Kasumi-1 (cell line): Measurements from ENCODE around the gene OR51V1.

Experiments used
- DNase-seq, 2 experiments: peaks; one replicate each; lab custom pipeline; 2025; lab: John Stamatoyannopoulos, UW

OR51V1 gene

GRCh38 chr11:5230266-5230665 lies 29.8 kb upstream of the OR51V1 start:
- no peak for DNase-seq

- DNase-seq = no peak
Measured at GRCh38 chr11:5229796-5230195, 29.3 kb upstream of the OR51V1 start.

GRCh38 chr11:5229356-5229755 lies 28.9 kb upstream of the OR51V1 start:
- DNase-seq = no peak

GRCh38 chr11:5228124-5228523 lies 27.6 kb upstream of the OR51V1 start:
- no peak for DNase-seq

- DNase-seq = no peak
Measured at GRCh38 chr11:5227681-5228080, 27.2 kb upstream of the OR51V1 start.

- peak in 1 of 2 experiments; percentile 56 for DNase-seq
Measured at GRCh38 chr11:5226732-5227310, 26.3 kb upstream of the OR51V1 start, which contains the start of gene HBB. TSS of gene HBB (minus strand) at chr11:5227071. CDS start at chr11:5227021, 50 bp downstream.

- no peak for DNase-seq
Measured at GRCh38 chr11:5225480-5225871, 25.0 kb upstream of the OR51V1 start.

GRCh38 chr11:5224538-5225479 lies 24.3 kb upstream of the OR51V1 start:
- DNase-seq = no peak

GRCh38 chr11:5223686-5224085 lies 23.2 kb upstream of the OR51V1 start:
- no peak for DNase-seq

GRCh38 chr11:5223146-5223545 lies 22.7 kb upstream of the OR51V1 start:
- DNase-seq = no peak

GRCh38 chr11:5210376-5210885 lies 9.9 kb upstream of the OR51V1 start:
- DNase-seq = no peak

GRCh38 chr11:5204787-5205186 lies 4.3 kb upstream of the OR51V1 start:
- DNase-seq = no peak

GRCh38 chr11:5203366-5203765 lies 2.9 kb upstream of the OR51V1 start:
- DNase-seq = no peak

- no peak for DNase-seq
Measured at GRCh38 chr11:5198285-5198684, 2.2 kb downstream of the OR51V1 start.

- DNase-seq = no peak
Measured at GRCh38 chr11:5197536-5197935, 2.9 kb downstream of the OR51V1 start.

- no peak for DNase-seq
Measured at GRCh38 chr11:5196731-5197130, 3.8 kb downstream of the OR51V1 start.

GRCh38 chr11:5196067-5196466 lies 4.4 kb downstream of the OR51V1 start:
- DNase-seq = no peak

GRCh38 chr11:5192738-5193137 lies 7.7 kb downstream of the OR51V1 start:
- DNase-seq = no peak

GRCh38 chr11:5188201-5188600 lies 12.3 kb downstream of the OR51V1 start:
- DNase-seq = no peak

GRCh38 chr11:5178046-5178837 lies 22.2 kb downstream of the OR51V1 start:
- DNase-seq = no peak

GRCh38 chr11:5174934-5175333 lies 25.5 kb downstream of the OR51V1 start:
- DNase-seq = no peak

GRCh38 chr11:5171856-5172255 lies 28.6 kb downstream of the OR51V1 start:
- no peak for DNase-seq
